Activated T-helper 1 cell treated with anti-CD3 and anti-CD28 coated beads, Interleukin-2, amount 50 U/mL, for 16 hours (primary cell): Measurements from ENCODE around the gene SPG11.
A peak's percentile ranks its signal among the peaks of the same experiment; 100 is the strongest.
"Not testable (repeated sequence)": the region's sequence is repeated elsewhere in the genome, so short reads cannot be mapped to it uniquely, and the experiment has no call there.

Experiments used
- DNase-seq, 2 donors: peaks; one replicate each; pipeline ENCODE4 v3.0.0-alpha.2; 2020; ENCODE audit warnings: low read depth in 1 of 2, low spot score in 1 of 2

Gene SPG11

GRCh38 chr15:44663410-44664308 lies at the start of gene SPG11:
Gene SPG11, minus strand, starts transcription at chr15:44663662. Its CDS starts 15 bp downstream, at chr15:44663647.
- DNase-seq = peak; percentile 90 to 92

- DNase-seq = peak in 1 of 2 donors; percentile 54
Observed at GRCh38 chr15:44712346-44713005, 49.0 kb upstream of the SPG11 start.

GRCh38 chr15:44711743-44712345 lies 48.4 kb upstream of the SPG11 start:
- peak; percentile 41 to 43 for DNase-seq

- DNase-seq = peak; percentile 92 to 95
Observed at GRCh38 chr15:44711096-44711742, 47.8 kb upstream of the SPG11 start, which contains the start of the genes B2M and PATL2. Gene B2M, plus strand, starts transcription at chr15:44711517. Its CDS starts 30 bp downstream, at chr15:44711547. Gene PATL2, minus strand, starts transcription at chr15:44711323. Its CDS starts 34,833 bp downstream, at chr15:44676490.

GRCh38 chr15:44710236-44711095 lies 47.0 kb upstream of the SPG11 start:
- no peak for DNase-seq

GRCh38 chr15:44706946-44707636 lies 43.6 kb upstream of the SPG11 start:
- no peak for DNase-seq

GRCh38 chr15:44706401-44706800 lies 42.9 kb upstream of the SPG11 start:
- DNase-seq = no peak

- no peak for DNase-seq
Observed at GRCh38 chr15:44705986-44706385, 42.5 kb upstream of the SPG11 start.

GRCh38 chr15:44700676-44701075 lies 37.2 kb upstream of the SPG11 start:
- not testable (repeated sequence) for DNase-seq

GRCh38 chr15:44698641-44699040 lies 35.2 kb upstream of the SPG11 start:
- no peak for DNase-seq

GRCh38 chr15:44697014-44697413 lies 33.6 kb upstream of the SPG11 start:
- no peak for DNase-seq

- no peak for DNase-seq
Observed at GRCh38 chr15:44695294-44695693, 31.8 kb upstream of the SPG11 start.

- DNase-seq = no peak
Observed at GRCh38 chr15:44694416-44694815, 31.0 kb upstream of the SPG11 start.

- no peak for DNase-seq
Observed at GRCh38 chr15:44692659-44693058, 29.2 kb upstream of the SPG11 start.

- not testable (repeated sequence) for DNase-seq
Observed at GRCh38 chr15:44690245-44690644, 26.8 kb upstream of the SPG11 start.

- not testable (repeated sequence) for DNase-seq
Observed at GRCh38 chr15:44689318-44689717, 25.9 kb upstream of the SPG11 start.

- peak; percentile 44 to 75 for DNase-seq
Observed at GRCh38 chr15:44682809-44683682, 19.6 kb upstream of the SPG11 start.

- no peak for DNase-seq
Observed at GRCh38 chr15:44682211-44682610, 18.7 kb upstream of the SPG11 start.

GRCh38 chr15:44676676-44677075 lies 13.2 kb upstream of the SPG11 start:
- DNase-seq = no peak
